AG04450 (cell line): ENCODE measurements around the gene TMEM198. TPM values are rescaled to one million over a fixed set of nuclear protein-coding genes. Genes with fewer than 3 reads are reported as not detected.

Experiments
- CTCF ChIA-PET: fragments of 300-600, 350-600 bp; formaldehyde crosslinking; extraction: SDS; loops from one replicate; lab custom pipeline; 2022; ENCODE audit warnings: antibody characterized with exemption, inconsistent platforms; lab: Charles Lee
- POLR2A ChIA-PET: fragments of 350-600 bp; formaldehyde crosslinking; extraction: SDS; loops from one replicate; lab custom pipeline; 2021; ENCODE audit warnings: antibody characterized with exemption, inconsistent platforms; lab: Yijun Ruan, JAX
- DNase-seq: peaks from one replicate; pipeline ENCODE4 v3.0.0-alpha.2; 2011; ENCODE audit warnings: low read depth, low spot score
- H3K27ac ChIP-seq: one replicate; pipeline ENCODE4 v1.5.1; 2012; ENCODE audit warnings: low read depth, low read length, control low read depth
- H3K27me3 ChIP-seq: one replicate; pipeline ENCODE4 v1.6.0; 2012; ENCODE audit warnings: low read length; ENCODE audit not compliant: control insufficient read depth, insufficient read depth
- H3K4me3 ChIP-seq: 2 replicates; pipeline ENCODE4 v1.5.1; 2011; ENCODE audit warnings: mild to moderate bottlenecking, low read depth, low read length, control low read depth
- H3K9me3 ChIP-seq: 2 replicates; pipeline ENCODE4 v1.5.1; 2012; ENCODE audit warnings: low read length; ENCODE audit not compliant: control insufficient read depth, insufficient read depth
- CTCF ChIP-seq: IDR thresholded peaks from 2 replicates; pipeline ENCODE4 v1.5.1; 2011; ENCODE audit warnings: low read depth, low read length, control low read depth, inconsistent platforms
- polyA plus RNA-seq: library from polyadenylated mRNA; depleted of rRNA; stranded (reverse); fragments of >200 nt; gene quantifications from 2 replicates; pipeline ENCODE4 v1.2.3, GENCODE V29; 2011

Gene TMEM198
- polyA plus RNA-seq, 1 experiment, result 0.83 TPM

GRCh38 chr2:219562049-219563020 is 18.5 kb downstream of the TMEM198 start:
- TF ChIP-seq CTCF, result no peak
- ChIA-PET POLR2A (interaction anchor here (1.4 kb wide), 1 partner anchor 10 kb away, joined by 3 read pairs; no protein-coding TSS in a partner anchor), CTCF (interaction anchor here (2.0 to 3.7 kb wide), 2 partner anchors 8 to 128 kb away, joined by 7 to 35 read pairs; partner anchors contain the start of genes INHA and OBSL1)
- H3K9me3 ChIP-seq, result peaks cover 4% of the 10 kb centered on the region; the same call in 1 of the 2 replicates
- peaks cover 5% of the 10 kb centered on the region for H3K27me3 ChIP-seq
- H3K27ac ChIP-seq, result no peak overlapping the region
- no peak overlapping the region for H3K4me3 ChIP-seq
- no peak for DNase-seq

GRCh38 chr2:219563271-219563928 is 19.6 kb downstream of the TMEM198 start:
- POLR2A ChIA-PET, result interaction anchor here (1.4 kb wide), 1 partner anchor 11 kb away, joined by 3 read pairs; no protein-coding TSS in a partner anchor
- TF ChIP-seq CTCF, result no peak
- CTCF ChIA-PET, result no interaction called here
- H3K27me3 ChIP-seq, result no peaks in the 10 kb centered on the region
- H3K9me3 ChIP-seq, result peaks cover 8% of the 10 kb centered on the region; the same call in 1 of the 2 replicates
- H3K27ac ChIP-seq, result no peak overlapping the region
- DNase-seq, result no peak
- H3K4me3 ChIP-seq, result no peak overlapping the region

- H3K9me3 ChIP-seq, result peaks cover 4% of the 10 kb centered on the region; the same call in 1 of the 2 replicates
- H3K27me3 ChIP-seq, result no peaks in the 10 kb centered on the region
- no peak overlapping the region for H3K4me3 ChIP-seq
- no peak for DNase-seq
- TF ChIP-seq CTCF, result no peak
- ChIA-PET CTCF (no interaction called here), POLR2A (interaction anchor here (1.0 kb wide), 1 partner anchor 13 kb away, joined by 3 read pairs; no protein-coding TSS in a partner anchor)
- no peak overlapping the region for H3K27ac ChIP-seq
Observed at GRCh38 chr2:219565130-219566080, 21.6 kb downstream of the TMEM198 start.

GRCh38 chr2:219566640-219567039 is 22.8 kb downstream of the TMEM198 start:
- no peak for DNase-seq
- H3K27ac ChIP-seq, result no peak overlapping the region
- H3K4me3 ChIP-seq, result no peak overlapping the region
- POLR2A ChIA-PET, result no interaction called here
- CTCF ChIA-PET, result no interaction called here
- H3K27me3 ChIP-seq, result no peaks in the 10 kb centered on the region
- TF ChIP-seq CTCF, result no peak
- H3K9me3 ChIP-seq, result peaks cover 4% of the 10 kb centered on the region; the same call in 1 of the 2 replicates
